Bronchial epithelial cell (primary cell): ENCODE measurements around the gene C6orf47. TPM values are rescaled to one million over a fixed set of nuclear protein-coding genes. Genes with fewer than 3 reads are reported as not detected.

ENCODE experiments used
- DNase-seq: peaks from one replicate; pipeline ENCODE4 v3.0.0-alpha.2; 2010; ENCODE audit warnings: low read depth
- FAIRE-seq: peaks from 2 replicates; lab custom pipeline; 2011; peaks lifted over from hg19 to GRCh38; lab: Jason Lieb, UNC
- H3K27me3 ChIP-seq: 2 replicates; pipeline ENCODE4 v1.5.1; 2011; ENCODE audit warnings: low read length; ENCODE audit not compliant: control insufficient read depth, insufficient read depth
- H3K36me3 ChIP-seq: 2 replicates; pipeline ENCODE4 v1.5.1; 2011; ENCODE audit warnings: low read length; ENCODE audit not compliant: control insufficient read depth, insufficient read depth
- H3K4me3 ChIP-seq: 2 replicates; pipeline ENCODE4 v1.5.1; 2011; ENCODE audit warnings: mild to moderate bottlenecking, low read depth, low read length, control low read depth
- CTCF ChIP-seq: IDR thresholded peaks from 2 replicates; pipeline ENCODE4 v1.5.1; 2011; ENCODE audit warnings: mild to moderate bottlenecking, moderate library complexity, low read length, control low read depth, inconsistent platforms; ENCODE audit not compliant: insufficient read depth, severe bottlenecking
- total RNA-seq: library from RNA; depleted of rRNA; stranded (reverse); fragments of >200 nt; gene quantifications from 2 replicates; pipeline ENCODE4 v1.2.1, GENCODE V29; 2014

Gene C6orf47
- total RNA-seq, 1 donor from 2014 or later: 28.4 TPM

GRCh38 chr6:31683591-31683990 is 23.0 kb upstream of the C6orf47 start:
- no peak for TF ChIP-seq CTCF
- Histone ChIP-seq H3K4me3 (no peak overlapping the region), H3K36me3 (peaks cover 11% of the 10 kb centered on the region), H3K27me3 (no peaks in the 10 kb centered on the region)
- DNase-seq: no peak
- FAIRE-seq: no peak

- no peaks in the 10 kb centered on the region for H3K36me3 ChIP-seq
- H3K27me3 ChIP-seq: no peaks in the 10 kb centered on the region
- peak; percentile 17 for DNase-seq
- FAIRE-seq: no peak
- peak overlapping the region; percentile 35 for H3K4me3 ChIP-seq
- peak; percentile 31 for TF ChIP-seq CTCF
Measured at GRCh38 chr6:31681135-31681671, 20.6 kb upstream of the C6orf47 start.

GRCh38 chr6:31680226-31681134 is 19.9 kb upstream of the C6orf47 start, which contains the start of gene LY6G5C:
Gene LY6G5C, minus strand, starts transcription at chr6:31681067. Its CDS starts 694 bp downstream, at chr6:31680373.
- Histone ChIP-seq H3K36me3 (no peaks in the 10 kb centered on the region), H3K27me3 (no peaks in the 10 kb centered on the region), H3K4me3 (peak within 1 kb of the TSS; percentile 35)
- DNase-seq: peak; percentile 72
- FAIRE-seq: no peak
- TF ChIP-seq CTCF: peak; percentile 80

- no peaks in the 10 kb centered on the region for H3K36me3 ChIP-seq
- H3K4me3 ChIP-seq: no peak overlapping the region
- FAIRE-seq (no peak), DNase-seq (no peak)
- H3K27me3 ChIP-seq: no peaks in the 10 kb centered on the region
- no peak for TF ChIP-seq CTCF
Measured at GRCh38 chr6:31677955-31678354, 17.4 kb upstream of the C6orf47 start.

GRCh38 chr6:31676904-31677303 is 16.3 kb upstream of the C6orf47 start:
- FAIRE-seq (no peak), DNase-seq (peak; percentile 37)
- Histone ChIP-seq H3K4me3 (no peak overlapping the region), H3K36me3 (peaks cover 4% of the 10 kb centered on the region), H3K27me3 (no peaks in the 10 kb centered on the region)
- TF ChIP-seq CTCF: no peak
